SK-N-SH treated with all-trans-retinoic acid at 6 μM for 48 hours (cell line): ENCODE measurements around the gene PLCD4.

Experiments used
- ARNTL ChIP-seq: fragments of 450-650 bp; formaldehyde crosslinking; IDR thresholded peaks from 2 replicates; pipeline ENCODE4 v1.5.0; 2020; ENCODE audit warnings: low read depth, mild to moderate bottlenecking, moderate library complexity, borderline replicate concordance
- RARB ChIP-seq: fragments of 250-450 bp; sonication (Bioruptor Pico); IDR thresholded peaks from 2 replicates; pipeline ENCODE4 v1.8.0; 2021; ENCODE audit warnings: mild to moderate bottlenecking, moderate library complexity
- ZC3H10 ChIP-seq: fragments of 250-450 bp; sonication (Bioruptor Pico); IDR thresholded peaks from 2 replicates; pipeline ENCODE4 v1.5.1; 2021; ENCODE audit warnings: mild to moderate bottlenecking, moderate library complexity
- ZFP3 ChIP-seq: fragments of 250-450 bp; sonication (Bioruptor Pico); IDR thresholded peaks from 2 replicates; pipeline ENCODE4 v1.5.0; 2020; ENCODE audit warnings: mild to moderate bottlenecking, moderate library complexity
- ZNF565 ChIP-seq: fragments of 450-650 bp; formaldehyde crosslinking; conservative IDR thresholded peaks from 2 replicates; pipeline ENCODE4 v1.5.0; 2020; ENCODE audit warnings: low read depth, mild to moderate bottlenecking, moderate library complexity
- TF ChIP-seq, protein P1 (sequence below): fragments of 250-450 bp; sonication (Bioruptor Pico); IDR thresholded peaks from 2 replicates; pipeline ENCODE4 v1.8.0; 2020; ENCODE audit warnings: mild to moderate bottlenecking, moderate library complexity, borderline replicate concordance

DNA sequence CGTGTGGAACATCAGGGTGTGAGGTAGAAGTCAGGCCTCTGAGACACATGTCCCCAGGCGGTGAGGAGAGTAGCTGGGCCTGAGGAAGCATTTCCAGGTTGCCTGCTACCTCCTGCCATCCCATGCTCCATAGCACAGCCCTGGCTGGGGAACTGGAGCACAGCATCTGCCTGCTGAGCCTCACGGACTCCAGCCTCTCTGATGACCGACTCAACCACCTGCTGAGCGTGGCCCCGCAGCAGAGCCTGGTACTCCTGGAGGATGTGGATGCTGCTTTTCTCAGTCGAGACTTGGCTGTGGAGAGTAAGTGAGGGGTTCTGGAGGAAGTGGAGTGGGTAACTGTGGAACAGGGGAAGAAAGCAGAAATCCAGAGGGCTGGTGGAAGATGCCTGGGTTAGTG is 54.7 kb downstream of the PLCD4 start:
- no peak for TF ChIP-seq RARB
- TF ChIP-seq ARNTL (CRISPR knock-in tag), result no peak
- TF ChIP-seq ZNF565 (CRISPR knock-in tag), result no peak
- no peak for TF ChIP-seq ZC3H10 (CRISPR knock-in tag)
- no peak for TF ChIP-seq ZFP3 (CRISPR knock-in tag)
- TF ChIP-seq, protein P1, sequence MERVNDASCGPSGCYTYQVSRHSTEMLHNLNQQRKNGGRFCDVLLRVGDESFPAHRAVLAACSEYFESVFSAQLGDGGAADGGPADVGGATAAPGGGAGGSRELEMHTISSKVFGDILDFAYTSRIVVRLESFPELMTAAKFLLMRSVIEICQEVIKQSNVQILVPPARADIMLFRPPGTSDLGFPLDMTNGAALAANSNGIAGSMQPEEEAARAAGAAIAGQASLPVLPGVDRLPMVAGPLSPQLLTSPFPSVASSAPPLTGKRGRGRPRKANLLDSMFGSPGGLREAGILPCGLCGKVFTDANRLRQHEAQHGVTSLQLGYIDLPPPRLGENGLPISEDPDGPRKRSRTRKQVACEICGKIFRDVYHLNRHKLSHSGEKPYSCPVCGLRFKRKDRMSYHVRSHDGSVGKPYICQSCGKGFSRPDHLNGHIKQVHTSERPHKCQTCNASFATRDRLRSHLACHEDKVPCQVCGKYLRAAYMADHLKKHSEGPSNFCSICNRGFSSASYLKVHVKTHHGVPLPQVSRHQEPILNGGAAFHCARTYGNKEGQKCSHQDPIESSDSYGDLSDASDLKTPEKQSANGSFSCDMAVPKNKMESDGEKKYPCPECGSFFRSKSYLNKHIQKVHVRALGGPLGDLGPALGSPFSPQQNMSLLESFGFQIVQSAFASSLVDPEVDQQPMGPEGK, result no peak
